Lung microvascular endothelial cell (primary cell): ENCODE results near the gene CCDC121. TPM values are rescaled to one million over a fixed set of nuclear protein-coding genes. Genes with fewer than 3 reads are reported as not detected.
A peak's percentile ranks its signal among the peaks of the same experiment; 100 is the strongest.

Experiments used
- DNase-seq, 2 donors: peaks; one replicate each; pipeline versions ENCODE4 v3.0.0 to v3.0.0-alpha.2; 2010; ENCODE audit warnings: low read depth in 2 of 2
- total RNA-seq: library from RNA; depleted of rRNA; stranded (reverse); fragments of >200 nt; gene quantifications from 2 replicates; pipeline ENCODE4 v1.2.1, GENCODE V29; 2014

CCDC121 gene
- 1.1 and 2.6 TPM in 2 replicates for total RNA-seq

- DNase-seq, result peak; percentile 85 to 94
Observed at GRCh38 chr2:27628767-27629709, at the start of gene CCDC121, which contains the start of gene GPN1. TSS of gene CCDC121 (minus strand) at chr2:27629012. CDS start at chr2:27627799, 1,213 bp downstream. TSS of gene GPN1 (plus strand) at chr2:27629050. CDS start at chr2:27629059, 9 bp downstream.

- no peak for DNase-seq
Observed at GRCh38 chr2:27672723-27673486, 44.1 kb upstream of the CCDC121 start.

GRCh38 chr2:27671235-27671634 lies 42.4 kb upstream of the CCDC121 start:
- no peak for DNase-seq

GRCh38 chr2:27667446-27667845 lies 38.6 kb upstream of the CCDC121 start:
- DNase-seq, result peak in 1 of 2 donors; percentile 36

GRCh38 chr2:27664622-27665363 lies 36.0 kb upstream of the CCDC121 start:
- DNase-seq, result no peak

GRCh38 chr2:27664154-27664574 lies 35.4 kb upstream of the CCDC121 start:
- DNase-seq, result no peak

- peak; percentile 87 to 88 for DNase-seq
Observed at GRCh38 chr2:27663285-27664153, 34.7 kb upstream of the CCDC121 start, which contains the start of the genes SLC4A1AP and SUPT7L. TSS of gene SLC4A1AP (plus strand) at chr2:27663889. CDS start at chr2:27663915, 26 bp downstream. TSS of gene SUPT7L (minus strand) at chr2:27663614. CDS start at chr2:27662192, 1,422 bp downstream.

GRCh38 chr2:27661371-27661770 lies 32.6 kb upstream of the CCDC121 start:
- DNase-seq, result no peak

- peak; percentile 14 to 78 for DNase-seq
Observed at GRCh38 chr2:27655155-27655951, 26.5 kb upstream of the CCDC121 start.

GRCh38 chr2:27653397-27653796 lies 24.6 kb upstream of the CCDC121 start:
- DNase-seq, result no peak

GRCh38 chr2:27652790-27653189 lies 24.0 kb upstream of the CCDC121 start:
- no peak for DNase-seq

- no peak for DNase-seq
Observed at GRCh38 chr2:27652341-27652740, 23.5 kb upstream of the CCDC121 start.

- no peak for DNase-seq
Observed at GRCh38 chr2:27651056-27651455, 22.2 kb upstream of the CCDC121 start.

GRCh38 chr2:27647737-27648136 lies 18.9 kb upstream of the CCDC121 start:
- DNase-seq, result no peak

GRCh38 chr2:27647289-27647688 lies 18.5 kb upstream of the CCDC121 start:
- no peak for DNase-seq

GRCh38 chr2:27645197-27645596 lies 16.4 kb upstream of the CCDC121 start:
- DNase-seq, result no peak

- DNase-seq, result no peak
Observed at GRCh38 chr2:27640722-27641245, 12.0 kb upstream of the CCDC121 start.

GRCh38 chr2:27638709-27639108 lies 9.9 kb upstream of the CCDC121 start:
- DNase-seq, result no peak

GRCh38 chr2:27638037-27638637 lies 9.3 kb upstream of the CCDC121 start:
- DNase-seq, result peak in 1 of 2 donors; percentile 28
